K562 (cell line): Measurements from ENCODE around the gene NKX2-8. TPM values are rescaled to one million over a fixed set of nuclear protein-coding genes. Genes with fewer than 3 reads are reported as not detected.
"Not testable (repeated sequence)": the region's sequence is repeated elsewhere in the genome, so short reads cannot be mapped to it uniquely, and the experiment has no call there.

Source experiments
- ATAC-seq: fragments of 200-7000 bp; cut with Tn5 transposase; 3 replicates; pipeline ENCODE4 v1.9.1; 2020; ENCODE audit warnings: moderate library complexity
- BruUV-seq: library from RNA; stranded (reverse); fragments of 400-500 nt; replicated peaks from 2 replicates; lab custom pipeline; 2021; lab: Mats Ljungman, UMichigan
- CTCF ChIA-PET: fragments of 300-600 bp; formaldehyde crosslinking; extraction: SDS; loops from one replicate; lab custom pipeline; 2021; ENCODE audit warnings: low intra/inter-chr PET ratio; lab: Yijun Ruan, JAX
- POLR2A ChIA-PET: fragments of 300-600, 350-650 bp; sonication (Branson Sonifier 250); formaldehyde crosslinking; extraction: SDS; loops from one replicate; lab custom pipeline; 2021; ENCODE audit warnings: antibody characterized with exemption, inconsistent platforms; lab: Yijun Ruan, JAX
- DNase-seq, 4 experiments: peaks; one replicate each; pipeline versions ENCODE4 v3.0.0 to v3.0.0-alpha.2; 2011 to 2018; ENCODE audit warnings: low spot score in 3 of 4, mixed read lengths in 3 of 4; ENCODE audit errors: extremely low read depth in 1 of 4
- FAIRE-seq: peaks from 2 replicates; lab custom pipeline; 2011; peaks lifted over from hg19 to GRCh38; lab: Jason Lieb, UNC
- H2AFZ ChIP-seq: 2 replicates; pipeline ENCODE4 v1.6.0; 2011; ENCODE audit warnings: low read depth, low read length, control low read depth, inconsistent platforms
- H3K27ac ChIP-seq: fragments of 200-600 bp; 3 replicates; pipeline ENCODE4 v1.8.0; 2011; ENCODE audit warnings: low read depth, mild to moderate bottlenecking, control low read depth, inconsistent platforms, low read length, moderate library complexity, mixed read lengths; ENCODE audit errors: extremely low read depth
- H3K27me3 ChIP-seq, 2 experiments: fragments of 300-600 bp in 1 of 2; 2 replicates in 1 of 2; 3 replicates in 1 of 2; pipeline versions ENCODE4 v1.6.0 to v1.8.0; 2011; ENCODE audit warnings: inconsistent platforms in 2 of 2, low read length in 2 of 2, mild to moderate bottlenecking in 1 of 2, mixed read lengths in 1 of 2, moderate library complexity in 1 of 2; ENCODE audit not compliant: control insufficient read depth in 2 of 2, insufficient read depth in 2 of 2
- H3K36me3 ChIP-seq: fragments of 300-600 bp; 3 replicates; pipeline ENCODE4 v1.8.0; 2011; ENCODE audit warnings: mild to moderate bottlenecking, low read length, inconsistent platforms; ENCODE audit not compliant: control insufficient read depth, insufficient read depth
- H3K4me1 ChIP-seq, 2 experiments: fragments of 200-600 bp in 1 of 2; replicated peaks in 1 of 2; 2 replicates in 1 of 2; 3 replicates in 1 of 2; pipeline versions ENCODE4 v1.5.1 to v1.8.0; 2011; ENCODE audit warnings: inconsistent platforms in 2 of 2, low read length in 2 of 2, mild to moderate bottlenecking in 1 of 2, mixed read lengths in 1 of 2, moderate library complexity in 1 of 2; ENCODE audit not compliant: control insufficient read depth in 2 of 2, insufficient read depth in 2 of 2
- H3K4me2 ChIP-seq: 2 replicates; pipeline ENCODE4 v1.6.1; 2011; ENCODE audit warnings: low read length, control low read depth, inconsistent platforms, mixed read lengths; ENCODE audit not compliant: insufficient read depth
- H3K4me3 ChIP-seq: fragments of 200-600 bp; sonication (generic), shearing (Covaris generic); 2 replicates; pipeline ENCODE4 v1.5.1; 2016; ENCODE audit warnings: control low read depth, inconsistent platforms
- H3K79me2 ChIP-seq: fragments of 200-600 bp; 3 replicates; pipeline ENCODE4 v1.8.0; 2011; ENCODE audit warnings: low read length, inconsistent platforms; ENCODE audit not compliant: control insufficient read depth, insufficient read depth
- H3K9ac ChIP-seq, 2 experiments: 2 replicates each; pipeline versions ENCODE4 v1.6.0 to v1.6.1; 2011; ENCODE audit warnings: low read depth in 2 of 2, low read length in 2 of 2, control low read depth in 1 of 2, inconsistent platforms in 1 of 2, mild to moderate bottlenecking in 1 of 2, mixed read lengths in 1 of 2; ENCODE audit not compliant: insufficient read depth in 1 of 2
- H3K9me1 ChIP-seq: one replicate; pipeline ENCODE4 v1.6.0; 2011; ENCODE audit warnings: inconsistent platforms, mild to moderate bottlenecking, low read length, moderate library complexity; ENCODE audit not compliant: control insufficient read depth, insufficient read depth
- H3K9me3 ChIP-seq: replicated peaks from 2 replicates; pipeline ENCODE4 v1.5.1; 2011; ENCODE audit warnings: low read depth, low read length, inconsistent platforms; ENCODE audit not compliant: control insufficient read depth, insufficient read depth
- H4K20me1 ChIP-seq: replicated peaks from 2 replicates; pipeline ENCODE4 v1.6.1; 2011; ENCODE audit warnings: low read length, inconsistent platforms, mixed read lengths; ENCODE audit not compliant: control insufficient read depth, insufficient read depth
- BCL6 ChIP-seq: fragments of 250-450 bp; sonication (Bioruptor Pico); IDR thresholded peaks from 2 replicates; pipeline ENCODE4 v1.4.0; 2020
- DIDO1 ChIP-seq: fragments of 450-650 bp; IDR thresholded peaks from 2 replicates; pipeline ENCODE4 v1.6.1; 2016; ENCODE audit warnings: low read depth, missing biosample characterization, missing genetic modification characterization
- RAD51 ChIP-seq: fragments of 450-650 bp; IDR thresholded peaks from 2 replicates; pipeline ENCODE4 v1.7.1; 2016; ENCODE audit warnings: low read depth, mild to moderate bottlenecking, borderline replicate concordance
- RB1 ChIP-seq: fragments of 450-650 bp; IDR thresholded peaks from 2 replicates; pipeline ENCODE4 v1.6.1; 2017; ENCODE audit warnings: low read depth, mild to moderate bottlenecking
- ZNF354B ChIP-seq: fragments of 250-450 bp; sonication (Bioruptor Pico); IDR thresholded peaks from 2 replicates; pipeline ENCODE4 v1.4.0; 2020
- ZNF75A ChIP-seq: fragments of 450-650 bp; formaldehyde crosslinking; IDR thresholded peaks from 2 replicates; pipeline ENCODE4 v1.4.0; 2020; ENCODE audit warnings: mild to moderate bottlenecking
- WGBS: fragments of 100-300 bp; shearing (Covaris generic); methylation state at CpG from one replicate; pipeline ENCODE4 v1.1.6; 2016; ENCODE audit warnings: low coverage, mixed read lengths; ENCODE audit not compliant: insufficient coverage; ENCODE audit errors: missing lambda C conversion rate; 5-methylcytosine and 5-hydroxymethylcytosine counted together
- in situ Hi-C: fragments of 300-500 bp; cut with MboI; formaldehyde crosslinking; loops from 4 replicates; pipeline ENCODE4 v1.15.0; 2018; ENCODE audit warnings: inconsistent platforms, mixed read lengths
- intact Hi-C: fragments of 100-400 bp; cut with micrococcal nuclease; formaldehyde crosslinking; loops from 2 replicates; pipeline ENCODE4 v1.14.2; 2022
- polyA plus RNA-seq, 8 experiments: library from polyadenylated mRNA; depleted of rRNA in 4 of 8; stranded (reverse) in 5 of 8; unstranded in 3 of 8; fragments of >200 nt; fragmentation: Nextera tagmentation in 2 of 8; fragmentation: Illumina TruSeq in 1 of 8; extraction: Ambion mirVana in 2 of 8; extraction: Trizol in 1 of 8; gene quantifications; 2 replicates each; pipeline versions ENCODE4 v1.2.1 to v1.2.3, GENCODE V29; 2011 to 2014; ENCODE audit warnings: inconsistent platforms in 1 of 8, missing spikeins in 1 of 8
- total RNA-seq, 7 experiments: library from RNA; depleted of rRNA in 6 of 7; stranded (reverse); fragments of >200 nt in 6 of 7; fragmentation: Illumina TruSeq in 2 of 7; extraction: Trizol in 2 of 7; gene quantifications; 2 replicates each; pipeline versions ENCODE4 v1.2.1 to v1.2.3, GENCODE V29; 2011 to 2021; ENCODE audit warnings: low replicate concordance in 1 of 7
- TF ChIP-seq, protein P1 (sequence below), 2 experiments: fragments of 200-800 bp in 1 of 2; sonication (Bioruptor generic) in 1 of 2; sonication (generic) in 1 of 2; formaldehyde crosslinking in 1 of 2; IDR thresholded peaks in 1 of 2; conservative IDR thresholded peaks in 1 of 2; 2 replicates each; pipeline versions ENCODE4 v1.5.0 to v1.6.1; 2016 to 2020; ENCODE audit warnings: missing compliant biosample characterization in 1 of 2, missing genetic modification characterization in 1 of 2, missing genetic modification reagents in 1 of 2

The NKX2-8 gene
- total and polyA plus RNA-seq, 9 of the 15 experiments (the other 6 are each of a cell fraction or from before 2014, with no cell fraction given) = not detected

DNA sequence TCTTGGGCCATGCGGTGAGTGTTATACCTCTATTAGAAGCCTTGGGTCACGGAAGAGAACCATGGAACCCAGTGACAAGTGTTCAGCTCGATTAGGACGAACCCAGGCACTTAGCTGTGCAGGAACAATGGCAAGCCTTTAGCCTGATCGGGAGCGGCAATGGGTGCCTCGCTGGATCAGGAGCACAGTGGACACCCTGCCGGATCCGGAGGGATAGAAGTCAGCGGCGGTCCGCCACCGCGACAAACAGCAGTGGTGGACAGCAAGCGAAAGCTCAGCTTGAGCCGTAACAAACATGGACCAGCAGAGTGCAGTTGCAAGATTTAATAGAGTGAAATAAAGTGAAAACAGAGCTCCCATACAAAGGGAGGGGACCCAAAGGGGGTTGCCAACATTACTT is 38.1 kb downstream of the NKX2-8 start:
- H3K27me3 ChIP-seq, H3K9ac ChIP-seq, H3K9me3 ChIP-seq, H3K36me3 ChIP-seq, CTCF ChIA-PET, H3K27ac ChIP-seq, DNase-seq, H3K9me1 ChIP-seq, H3K4me2 ChIP-seq, H4K20me1 ChIP-seq, H3K4me3 ChIP-seq, H2AFZ ChIP-seq, FAIRE-seq, BruUV-seq, in situ Hi-C loops, H3K79me2 ChIP-seq, H3K4me1 ChIP-seq, ATAC-seq, intact Hi-C loops: not testable (repeated sequence)
- POLR2A ChIA-PET = interaction anchor here (0.9 to 1.0 kb wide), 2 partner anchors 39 to 61 kb away, joined by 3 read pairs; no protein-coding TSS in a partner anchor
- 1% methylated on average over 8 of the region's 16 CpGs for WGBS

- H3K9me1 ChIP-seq = no peaks in the 10 kb centered on the region
- ChIA-PET POLR2A (no interaction called here), CTCF (no interaction called here)
- no peak overlapping the region for H3K27ac ChIP-seq
- 8% methylated on average over 1 of the region's 1 CpG for WGBS
- no peak overlapping the region for H3K4me3 ChIP-seq
- ATAC-seq = no peak
- TF ChIP-seq BCL6 (CRISPR knock-in tag) (no peak), ZNF75A (CRISPR knock-in tag) (no peak), RAD51 (no peak), ZNF354B (no peak), DIDO1 (tag) (no peak), RB1 (no peak)
- TF ChIP-seq, protein P1, sequence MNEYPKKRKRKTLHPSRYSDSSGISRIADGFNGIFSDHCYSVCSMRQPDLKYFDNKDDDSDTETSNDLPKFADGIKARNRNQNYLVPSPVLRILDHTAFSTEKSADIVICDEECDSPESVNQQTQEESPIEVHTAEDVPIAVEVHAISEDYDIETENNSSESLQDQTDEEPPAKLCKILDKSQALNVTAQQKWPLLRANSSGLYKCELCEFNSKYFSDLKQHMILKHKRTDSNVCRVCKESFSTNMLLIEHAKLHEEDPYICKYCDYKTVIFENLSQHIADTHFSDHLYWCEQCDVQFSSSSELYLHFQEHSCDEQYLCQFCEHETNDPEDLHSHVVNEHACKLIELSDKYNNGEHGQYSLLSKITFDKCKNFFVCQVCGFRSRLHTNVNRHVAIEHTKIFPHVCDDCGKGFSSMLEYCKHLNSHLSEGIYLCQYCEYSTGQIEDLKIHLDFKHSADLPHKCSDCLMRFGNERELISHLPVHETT (CRISPR knock-in tag; conservative IDR thresholded peaks at IDR 0.05 in 1 of 2, IDR thresholded peaks at IDR 0.05 in 1 of 2) = no peak
- H4K20me1 ChIP-seq = no peaks in the 10 kb centered on the region
- no peak overlapping the region for H3K4me2 ChIP-seq
- no TSS peak for BruUV-seq
- no peaks in the 10 kb centered on the region for H3K4me1 ChIP-seq
- intact Hi-C loops (no loop called here), in situ Hi-C loops (no loop called here)
- H3K36me3 ChIP-seq = no peaks in the 10 kb centered on the region
- no peak for FAIRE-seq
- H3K9ac ChIP-seq = no peak overlapping the region
- H2AFZ ChIP-seq = no peak overlapping the region
- DNase-seq = no peak
- no peaks in the 10 kb centered on the region for H3K9me3 ChIP-seq
- no peaks in the 10 kb centered on the region for H3K79me2 ChIP-seq
- peaks cover 0 to 2% of the 10 kb centered on the region in 2 experiments; a peak in 1 of 5 replicates for H3K27me3 ChIP-seq
Observed at GRCh38 chr14:36538051-36538450, 44.4 kb downstream of the NKX2-8 start.
